Osteoblast (primary cell): ENCODE results near the gene DISC1. TPM values are rescaled to one million over a fixed set of nuclear protein-coding genes. Genes with fewer than 3 reads are reported as not detected.

Experiments
- DNase-seq: peaks from one replicate; pipeline ENCODE4 v3.0.0; 2011; ENCODE audit warnings: low spot score, mixed read lengths; ENCODE audit not compliant: insufficient read length; ENCODE audit errors: missing footprints
- H2AFZ ChIP-seq: 2 replicates; pipeline ENCODE4 v1.6.0; 2011; ENCODE audit warnings: mild to moderate bottlenecking, low read length
- H3K27ac ChIP-seq: 2 replicates; pipeline ENCODE4 v1.5.1; 2011; ENCODE audit warnings: mild to moderate bottlenecking, low read depth, low read length, moderate library complexity
- H3K27me3 ChIP-seq: 2 replicates; pipeline ENCODE4 v1.6.0; 2012; ENCODE audit warnings: mild to moderate bottlenecking, control low read depth, inconsistent platforms, low read length, moderate library complexity; ENCODE audit not compliant: insufficient read depth
- H3K36me3 ChIP-seq: 2 replicates; pipeline ENCODE4 v1.5.1; 2011; ENCODE audit warnings: mild to moderate bottlenecking, low read length, control low read depth, moderate library complexity; ENCODE audit not compliant: insufficient read depth
- H3K4me1 ChIP-seq: 2 replicates; pipeline ENCODE4 v1.5.1; 2011; ENCODE audit warnings: mild to moderate bottlenecking, low read length, control low read depth, moderate library complexity; ENCODE audit not compliant: insufficient read depth
- H3K4me2 ChIP-seq: 2 replicates; pipeline ENCODE4 v1.6.0; 2011; ENCODE audit warnings: mild to moderate bottlenecking, low read length; ENCODE audit not compliant: insufficient read depth
- H3K4me3 ChIP-seq: fragments of 200-600 bp; sonication (generic); 3 replicates; pipeline ENCODE4 v1.5.1; 2012; ENCODE audit warnings: mild to moderate bottlenecking, low read length, inconsistent platforms; ENCODE audit not compliant: insufficient read depth
- H3K79me2 ChIP-seq: 2 replicates; pipeline ENCODE4 v1.6.0; 2012; ENCODE audit warnings: mild to moderate bottlenecking, low read length, control low read depth, inconsistent platforms; ENCODE audit not compliant: insufficient read depth
- H3K9me3 ChIP-seq: 2 replicates; pipeline ENCODE4 v1.5.1; 2011; ENCODE audit warnings: low read depth, low read length, control low read depth
- H4K20me1 ChIP-seq: 2 replicates; pipeline ENCODE4 v1.6.0; 2012; ENCODE audit warnings: mild to moderate bottlenecking, low read length, control low read depth; ENCODE audit not compliant: insufficient read depth
- total RNA-seq: library from RNA; depleted of rRNA; stranded (reverse); fragments of >200 nt; gene quantifications from 2 replicates; pipeline ENCODE4 v1.2.3, GENCODE V29; 2012
- TF ChIP-seq, protein P1 (sequence below): IDR thresholded peaks from 2 replicates; pipeline ENCODE4 v1.5.1; 2011; ENCODE audit warnings: mild to moderate bottlenecking, low read depth, low read length, moderate library complexity; ENCODE audit errors: extremely low read depth

The DISC1 gene
- total RNA-seq, 1 donor, result 11.9 TPM

DNA sequence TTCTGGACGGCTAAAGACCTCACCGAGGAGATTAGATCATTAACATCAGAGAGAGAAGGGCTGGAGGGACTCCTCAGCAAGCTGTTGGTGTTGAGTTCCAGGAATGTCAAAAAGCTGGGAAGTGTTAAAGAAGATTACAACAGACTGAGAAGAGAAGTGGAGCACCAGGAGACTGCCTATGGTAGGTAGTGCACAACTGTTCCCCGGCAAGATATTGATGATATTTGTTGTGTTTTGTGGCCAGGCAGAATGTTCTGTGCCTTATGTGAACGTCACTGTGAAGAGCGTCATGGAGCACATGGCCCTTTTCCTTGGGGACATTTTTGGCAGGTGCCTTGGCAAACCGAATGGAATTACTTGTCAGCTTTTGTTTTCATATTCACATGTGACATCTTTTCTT, 191.7 kb downstream of the DISC1 start:
- no peaks in the 10 kb centered on the region for H3K9me3 ChIP-seq
- H4K20me1 ChIP-seq, result no peaks in the 10 kb centered on the region
- no peaks in the 10 kb centered on the region for H3K36me3 ChIP-seq
- H3K4me3 ChIP-seq, result no peak overlapping the region
- H3K79me2 ChIP-seq, result no peaks in the 10 kb centered on the region
- no peak overlapping the region for H3K4me2 ChIP-seq
- no peak for DNase-seq
- peaks cover 3% of the 10 kb centered on the region for H3K4me1 ChIP-seq
- no peak overlapping the region for H3K27ac ChIP-seq
- H2AFZ ChIP-seq, result peak overlapping the region; percentile 28
- no peaks in the 10 kb centered on the region for H3K27me3 ChIP-seq
- TF ChIP-seq, protein P1, sequence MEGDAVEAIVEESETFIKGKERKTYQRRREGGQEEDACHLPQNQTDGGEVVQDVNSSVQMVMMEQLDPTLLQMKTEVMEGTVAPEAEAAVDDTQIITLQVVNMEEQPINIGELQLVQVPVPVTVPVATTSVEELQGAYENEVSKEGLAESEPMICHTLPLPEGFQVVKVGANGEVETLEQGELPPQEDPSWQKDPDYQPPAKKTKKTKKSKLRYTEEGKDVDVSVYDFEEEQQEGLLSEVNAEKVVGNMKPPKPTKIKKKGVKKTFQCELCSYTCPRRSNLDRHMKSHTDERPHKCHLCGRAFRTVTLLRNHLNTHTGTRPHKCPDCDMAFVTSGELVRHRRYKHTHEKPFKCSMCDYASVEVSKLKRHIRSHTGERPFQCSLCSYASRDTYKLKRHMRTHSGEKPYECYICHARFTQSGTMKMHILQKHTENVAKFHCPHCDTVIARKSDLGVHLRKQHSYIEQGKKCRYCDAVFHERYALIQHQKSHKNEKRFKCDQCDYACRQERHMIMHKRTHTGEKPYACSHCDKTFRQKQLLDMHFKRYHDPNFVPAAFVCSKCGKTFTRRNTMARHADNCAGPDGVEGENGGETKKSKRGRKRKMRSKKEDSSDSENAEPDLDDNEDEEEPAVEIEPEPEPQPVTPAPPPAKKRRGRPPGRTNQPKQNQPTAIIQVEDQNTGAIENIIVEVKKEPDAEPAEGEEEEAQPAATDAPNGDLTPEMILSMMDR, result no peak

DNA sequence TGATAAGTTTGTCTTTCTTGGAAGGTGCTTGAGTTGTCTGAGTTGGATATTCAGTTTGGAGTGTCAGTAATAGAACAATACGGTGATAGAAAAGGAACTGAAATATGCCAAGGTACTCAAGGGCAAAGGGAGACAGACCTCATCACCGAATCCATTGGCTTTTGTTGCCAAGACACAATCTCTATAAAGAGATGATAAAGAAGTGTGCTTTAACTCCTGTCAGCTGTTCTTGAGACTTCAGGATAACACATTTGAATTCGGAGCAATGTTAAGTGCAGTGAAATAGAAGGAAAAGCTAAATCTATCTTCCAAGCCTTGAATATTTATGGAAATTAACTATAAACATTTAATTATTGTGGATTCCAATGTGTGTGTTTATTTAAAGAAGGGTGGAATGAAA, 194.7 kb downstream of the DISC1 start:
- Histone ChIP-seq H3K27me3 (no peaks in the 10 kb centered on the region), H3K9me3 (no peaks in the 10 kb centered on the region), H3K4me1 (peaks cover 3% of the 10 kb centered on the region), H3K4me3 (no peak overlapping the region), H4K20me1 (no peaks in the 10 kb centered on the region), H3K36me3 (no peaks in the 10 kb centered on the region), H3K27ac (no peak overlapping the region), H2AFZ (no peak overlapping the region), H3K79me2 (no peaks in the 10 kb centered on the region), H3K4me2 (no peak overlapping the region)
- DNase-seq, result no peak
- TF ChIP-seq, protein P1, result no peak

DNA sequence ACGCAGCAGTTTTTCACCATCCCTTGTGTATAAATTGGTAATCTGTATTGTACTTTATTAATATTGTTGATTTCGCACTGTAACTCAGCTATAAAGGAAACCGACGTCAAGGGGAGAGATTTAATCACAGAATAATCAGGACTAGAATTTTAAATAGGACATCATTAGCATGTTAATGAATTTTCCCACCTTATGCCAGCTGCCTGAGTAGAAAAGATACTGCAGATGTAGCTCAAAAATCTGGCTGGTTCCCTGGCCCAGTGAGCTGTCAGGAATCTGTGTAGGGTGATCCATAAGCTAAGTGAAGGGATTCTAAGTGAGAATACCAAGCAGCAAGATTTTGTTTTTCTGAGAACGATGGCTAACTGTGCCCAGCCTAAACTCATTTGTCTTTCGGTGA, 195.5 kb downstream of the DISC1 start:
- H3K36me3 ChIP-seq, result no peaks in the 10 kb centered on the region
- TF ChIP-seq, protein P1, result no peak
- no peak for DNase-seq

DNA sequence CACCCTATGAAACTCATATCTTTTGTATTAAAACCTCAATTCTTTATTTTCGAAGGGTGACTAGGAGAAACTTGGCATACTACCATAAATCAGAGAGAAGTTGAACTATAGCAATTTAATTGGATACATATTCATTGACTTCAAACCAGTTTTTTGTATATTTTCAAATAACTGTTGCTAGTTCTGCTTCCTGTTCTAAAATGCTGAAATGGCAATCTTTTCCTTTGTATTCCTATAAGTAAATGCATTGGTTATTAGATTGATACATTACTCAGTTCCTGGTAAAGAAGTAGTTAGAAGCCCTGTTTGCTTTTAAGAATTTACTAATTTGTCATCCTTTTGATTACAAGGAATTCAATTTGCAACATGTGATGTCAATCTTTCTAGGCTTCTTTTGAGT, 200.0 kb downstream of the DISC1 start:
- Histone ChIP-seq H4K20me1 (no peaks in the 10 kb centered on the region), H3K4me3 (no peak overlapping the region), H3K79me2 (no peaks in the 10 kb centered on the region), H3K27me3 (no peaks in the 10 kb centered on the region), H3K27ac (no peak overlapping the region), H3K4me2 (no peak overlapping the region), H3K4me1 (peaks cover 20% of the 10 kb centered on the region), H3K36me3 (no peaks in the 10 kb centered on the region), H3K9me3 (no peaks in the 10 kb centered on the region), H2AFZ (no peak overlapping the region)
- TF ChIP-seq, protein P1, result no peak
- no peak for DNase-seq

More for the DNA sequence above, 195.5 kb downstream of the DISC1 start:
- Histone ChIP-seq H3K9me3 (no peaks in the 10 kb centered on the region), H3K4me2 (no peak overlapping the region), H4K20me1 (no peaks in the 10 kb centered on the region), H3K4me3 (no peak overlapping the region), H3K4me1 (peaks cover 3% of the 10 kb centered on the region), H3K27me3 (no peaks in the 10 kb centered on the region), H3K79me2 (no peaks in the 10 kb centered on the region), H3K27ac (no peak overlapping the region), H2AFZ (no peak overlapping the region)
